ENCODE measurements around the gene NR3C2. TPM values are rescaled to one million over a fixed set of nuclear protein-coding genes. Genes with fewer than 3 reads are reported as not detected.

Gene NR3C2
- total RNA-seq, 1 donor from 2014 or later: 2.5 TPM

DNA sequence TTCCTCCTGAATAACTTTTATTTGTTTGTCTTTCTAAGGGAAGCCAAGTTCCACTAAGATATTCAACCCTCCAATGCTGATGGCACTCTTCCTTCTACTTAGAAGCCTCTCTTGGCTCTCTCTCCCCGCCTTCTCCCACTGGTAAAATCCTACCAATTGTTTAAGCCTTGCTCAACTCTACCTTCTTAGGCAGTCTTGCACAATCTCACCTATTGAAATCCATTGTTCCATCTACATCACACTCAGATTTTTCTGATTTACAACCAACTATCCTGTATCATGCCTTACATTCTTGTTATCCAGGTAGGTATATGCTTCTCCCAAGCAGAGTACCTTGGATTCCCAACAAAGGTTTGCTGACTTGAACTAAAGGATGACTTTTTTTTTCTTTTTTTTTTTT, 69.1 kb downstream of the NR3C2 start:
- no peak overlapping the region for H3K4me3 ChIP-seq (ENCODE audit: insufficient read depth, low read depth, low read length)
- no peak overlapping the region for H2AFZ ChIP-seq (ENCODE audit: low read depth, low read length)
- H3K9ac ChIP-seq (ENCODE audit: low read length): no peak overlapping the region
- Mint-ChIP-seq H3K27me3 (ENCODE audit: low read depth, unreplicated experiment) (no peaks in the 10 kb centered on the region), H3K36me3 (ENCODE audit: low read depth, unreplicated experiment) (peaks cover 2% of the 10 kb centered on the region), H3K4me3 (ENCODE audit: unreplicated experiment) (no peak overlapping the region), H3K27ac (ENCODE audit: unreplicated experiment) (no peak overlapping the region), H3K4me1 (ENCODE audit: low read depth, unreplicated experiment) (peaks cover 8% of the 10 kb centered on the region), H3K9me3 (ENCODE audit: unreplicated experiment) (no peaks in the 10 kb centered on the region)
- no peaks in the 10 kb centered on the region for H3K4me1 ChIP-seq (ENCODE audit: insufficient read depth, low read length)
- H3K27ac ChIP-seq (ENCODE audit: low read depth, low read length): no peak overlapping the region
- H3K79me2 ChIP-seq (ENCODE audit: insufficient read depth, low read length): no peaks in the 10 kb centered on the region
- no peaks in the 10 kb centered on the region for H3K36me3 ChIP-seq (ENCODE audit: insufficient read depth, low read length)
- no peak overlapping the region for H3K4me2 ChIP-seq (ENCODE audit: low read length)
- no peak for DNase-seq (ENCODE audit: low read depth)
- no peaks in the 10 kb centered on the region for H4K20me1 ChIP-seq (ENCODE audit: insufficient read depth, low read length)
- H3K27me3 ChIP-seq (ENCODE audit: insufficient read depth, low read length): no peaks in the 10 kb centered on the region
- FAIRE-seq: no peak
- no peaks in the 10 kb centered on the region for H3K9me3 ChIP-seq (ENCODE audit: insufficient read depth, low read depth, low read length)
- TF ChIP-seq, protein P1, sequence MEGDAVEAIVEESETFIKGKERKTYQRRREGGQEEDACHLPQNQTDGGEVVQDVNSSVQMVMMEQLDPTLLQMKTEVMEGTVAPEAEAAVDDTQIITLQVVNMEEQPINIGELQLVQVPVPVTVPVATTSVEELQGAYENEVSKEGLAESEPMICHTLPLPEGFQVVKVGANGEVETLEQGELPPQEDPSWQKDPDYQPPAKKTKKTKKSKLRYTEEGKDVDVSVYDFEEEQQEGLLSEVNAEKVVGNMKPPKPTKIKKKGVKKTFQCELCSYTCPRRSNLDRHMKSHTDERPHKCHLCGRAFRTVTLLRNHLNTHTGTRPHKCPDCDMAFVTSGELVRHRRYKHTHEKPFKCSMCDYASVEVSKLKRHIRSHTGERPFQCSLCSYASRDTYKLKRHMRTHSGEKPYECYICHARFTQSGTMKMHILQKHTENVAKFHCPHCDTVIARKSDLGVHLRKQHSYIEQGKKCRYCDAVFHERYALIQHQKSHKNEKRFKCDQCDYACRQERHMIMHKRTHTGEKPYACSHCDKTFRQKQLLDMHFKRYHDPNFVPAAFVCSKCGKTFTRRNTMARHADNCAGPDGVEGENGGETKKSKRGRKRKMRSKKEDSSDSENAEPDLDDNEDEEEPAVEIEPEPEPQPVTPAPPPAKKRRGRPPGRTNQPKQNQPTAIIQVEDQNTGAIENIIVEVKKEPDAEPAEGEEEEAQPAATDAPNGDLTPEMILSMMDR (IDR thresholded peaks at IDR 0.05; ENCODE audit: insufficient read depth, low read depth, low read length): no peak
- no peak for TF ChIP-seq EZH2 (IDR thresholded peaks at IDR 0.05; ENCODE audit: insufficient read depth, low read length)

DNA sequence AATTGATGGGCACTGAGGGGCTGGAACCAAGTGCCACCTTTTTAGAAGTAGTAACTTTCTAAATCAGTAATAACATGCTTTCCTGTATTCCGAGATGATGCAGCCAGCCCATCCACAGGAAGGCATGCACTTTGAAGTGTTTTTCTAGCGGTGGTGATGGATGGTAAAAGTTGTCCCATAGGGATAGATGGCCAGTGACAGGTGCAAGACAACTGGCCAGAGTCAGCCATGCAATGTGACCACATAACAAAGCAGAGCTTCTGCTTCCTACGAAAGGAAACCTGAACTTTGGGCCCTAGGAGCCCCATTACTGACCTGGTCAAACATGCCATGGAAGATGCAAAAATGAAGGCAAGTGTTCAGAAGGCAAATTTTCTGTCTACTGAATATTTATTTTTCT, 72.3 kb downstream of the NR3C2 start:
- Histone ChIP-seq H3K9ac (ENCODE audit: low read length) (no peak overlapping the region), H3K4me2 (ENCODE audit: low read length) (no peak overlapping the region), H3K79me2 (ENCODE audit: insufficient read depth, low read length) (no peaks in the 10 kb centered on the region), H3K27ac (ENCODE audit: low read depth, low read length) (no peak overlapping the region), H3K27me3 (ENCODE audit: insufficient read depth, low read length) (no peaks in the 10 kb centered on the region), H3K4me1 (ENCODE audit: insufficient read depth, low read length) (no peaks in the 10 kb centered on the region), H4K20me1 (ENCODE audit: insufficient read depth, low read length) (no peaks in the 10 kb centered on the region), H3K36me3 (ENCODE audit: insufficient read depth, low read length) (no peaks in the 10 kb centered on the region), H2AFZ (ENCODE audit: low read depth, low read length) (no peak overlapping the region), H3K9me3 (ENCODE audit: insufficient read depth, low read depth, low read length) (no peaks in the 10 kb centered on the region), H3K4me3 (ENCODE audit: insufficient read depth, low read depth, low read length) (no peak overlapping the region)
- Mint-ChIP-seq H3K27me3 (ENCODE audit: low read depth, unreplicated experiment) (no peaks in the 10 kb centered on the region), H3K36me3 (ENCODE audit: low read depth, unreplicated experiment) (no peaks in the 10 kb centered on the region), H3K4me1 (ENCODE audit: low read depth, unreplicated experiment) (no peaks in the 10 kb centered on the region), H3K9me3 (ENCODE audit: unreplicated experiment) (no peaks in the 10 kb centered on the region), H3K27ac (ENCODE audit: unreplicated experiment) (no peak overlapping the region), H3K4me3 (ENCODE audit: unreplicated experiment) (no peak overlapping the region)
- DNase-seq (ENCODE audit: low read depth) (no peak), FAIRE-seq (no peak)
- TF ChIP-seq, protein P1 (IDR thresholded peaks at IDR 0.05; ENCODE audit: insufficient read depth, low read depth, low read length): no peak
- TF ChIP-seq EZH2 (IDR thresholded peaks at IDR 0.05; ENCODE audit: insufficient read depth, low read length): no peak

DNA sequence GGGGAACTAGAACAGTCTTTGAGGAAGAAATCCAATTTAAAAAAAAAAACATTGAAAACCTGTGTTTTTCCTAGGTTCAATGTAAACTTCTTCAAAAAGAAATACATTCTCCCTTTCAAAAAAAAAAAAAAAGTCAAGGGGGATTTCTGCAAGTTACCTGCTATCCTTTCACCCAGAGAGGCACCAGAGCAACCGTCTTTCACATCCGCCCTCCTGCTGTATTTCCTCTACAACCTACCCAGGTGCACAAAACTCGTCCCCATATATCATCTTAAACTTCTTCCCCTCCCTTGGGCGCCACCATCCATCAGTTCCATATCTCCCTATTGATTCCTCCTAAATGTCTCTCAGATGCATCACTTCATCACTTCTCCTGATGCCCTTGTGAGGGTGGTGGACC, 74.5 kb downstream of the NR3C2 start:
- H3K9me3 Mint-ChIP-seq (ENCODE audit: unreplicated experiment): no peaks in the 10 kb centered on the region
- FAIRE-seq: no peak
- no peak for TF ChIP-seq EZH2 (IDR thresholded peaks at IDR 0.05; ENCODE audit: insufficient read depth, low read length)
- TF ChIP-seq, protein P1 (IDR thresholded peaks at IDR 0.05; ENCODE audit: insufficient read depth, low read depth, low read length): no peak

More for the DNA sequence above, 74.5 kb downstream of the NR3C2 start:
- no peak for DNase-seq (ENCODE audit: low read depth)
- no peaks in the 10 kb centered on the region for H3K9me3 ChIP-seq (ENCODE audit: insufficient read depth, low read depth, low read length)
- no peaks in the 10 kb centered on the region for H3K27me3 Mint-ChIP-seq (ENCODE audit: low read depth, unreplicated experiment)
- no peak overlapping the region for H3K27ac ChIP-seq (ENCODE audit: low read depth, low read length)
- H3K4me3 ChIP-seq (ENCODE audit: insufficient read depth, low read depth, low read length): no peak overlapping the region
- H3K27ac Mint-ChIP-seq (ENCODE audit: unreplicated experiment): no peak overlapping the region
- no peaks in the 10 kb centered on the region for H3K4me1 Mint-ChIP-seq (ENCODE audit: low read depth, unreplicated experiment)
- H3K27me3 ChIP-seq (ENCODE audit: insufficient read depth, low read length): no peaks in the 10 kb centered on the region
- no peaks in the 10 kb centered on the region for H3K4me1 ChIP-seq (ENCODE audit: insufficient read depth, low read length)
- H3K36me3 ChIP-seq (ENCODE audit: insufficient read depth, low read length): no peaks in the 10 kb centered on the region
- H3K79me2 ChIP-seq (ENCODE audit: insufficient read depth, low read length): no peaks in the 10 kb centered on the region
- H3K9ac ChIP-seq (ENCODE audit: low read length): no peak overlapping the region
- no peak overlapping the region for H2AFZ ChIP-seq (ENCODE audit: low read depth, low read length)
- no peak overlapping the region for H3K4me2 ChIP-seq (ENCODE audit: low read length)
- no peaks in the 10 kb centered on the region for H4K20me1 ChIP-seq (ENCODE audit: insufficient read depth, low read length)
- H3K4me3 Mint-ChIP-seq (ENCODE audit: unreplicated experiment): no peak overlapping the region
- no peaks in the 10 kb centered on the region for H3K36me3 Mint-ChIP-seq (ENCODE audit: low read depth, unreplicated experiment)
